Memory B cell (primary cell): ENCODE results near the gene PJA2.

Experiments
- ATAC-seq: fragments of 150-1000 bp; cut with Tn5 transposase; 2 replicates; pipeline ENCODE4 v1.10.0; 2021; ENCODE audit warnings: low read depth, mild to moderate bottlenecking, moderate library complexity
- DNase-seq, 2 donors: peaks; one replicate each; pipeline ENCODE4 v3.0.0; 2022; ENCODE audit warnings: low spot score in 2 of 2
- H3K27ac Mint-ChIP-seq: one replicate; pipeline ENCODE4 v1.8.0; 2022; ENCODE audit warnings: mild to moderate bottlenecking, moderate library complexity, mixed read lengths
- H3K27me3 Mint-ChIP-seq: one replicate; pipeline ENCODE4 v1.8.0; 2022; ENCODE audit warnings: mixed read lengths
- H3K36me3 Mint-ChIP-seq: one replicate; pipeline ENCODE4 v1.8.0; 2022; ENCODE audit warnings: mild to moderate bottlenecking, mixed read lengths
- H3K4me1 Mint-ChIP-seq: one replicate; pipeline ENCODE4 v1.8.0; 2022; ENCODE audit warnings: mixed read lengths
- H3K4me3 Mint-ChIP-seq: one replicate; pipeline ENCODE4 v1.8.0; 2022; ENCODE audit warnings: mild to moderate bottlenecking, moderate library complexity, mixed read lengths
- H3K9me3 Mint-ChIP-seq: one replicate; pipeline ENCODE4 v1.8.0; 2022; ENCODE audit warnings: mixed read lengths

PJA2 gene

GRCh38 chr5:109396965-109397364 is 12.8 kb downstream of the PJA2 start:
- H3K27me3 Mint-ChIP-seq: no peaks in the 10 kb centered on the region
- no peak overlapping the region for H3K4me3 Mint-ChIP-seq
- no peak for DNase-seq
- no peak overlapping the region for H3K27ac Mint-ChIP-seq
- H3K4me1 Mint-ChIP-seq: peaks cover 24% of the 10 kb centered on the region
- H3K9me3 Mint-ChIP-seq: no peaks in the 10 kb centered on the region
- no peak for ATAC-seq
- H3K36me3 Mint-ChIP-seq: peaks cover 15% of the 10 kb centered on the region

- H3K36me3 Mint-ChIP-seq: peaks cover 24% of the 10 kb centered on the region
- DNase-seq (no peak), ATAC-seq (no peak)
- H3K27me3 Mint-ChIP-seq: no peaks in the 10 kb centered on the region
- H3K27ac Mint-ChIP-seq: no peak overlapping the region
- H3K4me3 Mint-ChIP-seq: no peak overlapping the region
- peaks cover 29% of the 10 kb centered on the region for H3K4me1 Mint-ChIP-seq
- no peaks in the 10 kb centered on the region for H3K9me3 Mint-ChIP-seq
Observed at GRCh38 chr5:109394806-109395205, 15.0 kb downstream of the PJA2 start.

- Mint-ChIP-seq H3K36me3 (peaks cover 15% of the 10 kb centered on the region), H3K4me1 (peaks cover 33% of the 10 kb centered on the region), H3K27me3 (no peaks in the 10 kb centered on the region), H3K4me3 (no peak overlapping the region), H3K27ac (peak overlapping the region; percentile 39), H3K9me3 (no peaks in the 10 kb centered on the region)
- DNase-seq (no peak), ATAC-seq (no peak)
Observed at GRCh38 chr5:109390188-109390587, 19.6 kb downstream of the PJA2 start.

GRCh38 chr5:109388407-109388806 is 21.4 kb downstream of the PJA2 start:
- no peak for DNase-seq
- Mint-ChIP-seq H3K9me3 (no peaks in the 10 kb centered on the region), H3K27ac (peak overlapping the region; percentile 70), H3K27me3 (no peaks in the 10 kb centered on the region), H3K36me3 (peaks cover 15% of the 10 kb centered on the region), H3K4me3 (no peak overlapping the region), H3K4me1 (peaks cover 39% of the 10 kb centered on the region)
- no peak for ATAC-seq

GRCh38 chr5:109387408-109387974 is 22.3 kb downstream of the PJA2 start:
- DNase-seq: no peak

GRCh38 chr5:109378095-109378494 is 31.7 kb downstream of the PJA2 start:
- Mint-ChIP-seq H3K4me1 (peaks cover 5% of the 10 kb centered on the region), H3K27ac (no peak overlapping the region)
- no peak for ATAC-seq

More at GRCh38 chr5:109387408-109387974, 22.3 kb downstream of the PJA2 start:
- Mint-ChIP-seq H3K36me3 (peaks cover 15% of the 10 kb centered on the region), H3K4me3 (no peak overlapping the region), H3K9me3 (no peaks in the 10 kb centered on the region), H3K27ac (peak overlapping the region; percentile 70), H3K27me3 (no peaks in the 10 kb centered on the region), H3K4me1 (peaks cover 35% of the 10 kb centered on the region)
- no peak for ATAC-seq

GRCh38 chr5:109374625-109375024 is 35.1 kb downstream of the PJA2 start:
- Mint-ChIP-seq H3K36me3 (peaks cover 25% of the 10 kb centered on the region), H3K4me3 (no peak overlapping the region), H3K27me3 (no peaks in the 10 kb centered on the region), H3K27ac (peak overlapping the region; percentile 31), H3K9me3 (no peaks in the 10 kb centered on the region), H3K4me1 (peaks cover 12% of the 10 kb centered on the region)
- ATAC-seq (no peak), DNase-seq (no peak)

More at GRCh38 chr5:109378095-109378494, 31.7 kb downstream of the PJA2 start:
- DNase-seq: no peak
- H3K27me3 Mint-ChIP-seq: no peaks in the 10 kb centered on the region
- peaks cover 20% of the 10 kb centered on the region for H3K36me3 Mint-ChIP-seq
- H3K9me3 Mint-ChIP-seq: no peaks in the 10 kb centered on the region
- no peak overlapping the region for H3K4me3 Mint-ChIP-seq

- Mint-ChIP-seq H3K27me3 (no peaks in the 10 kb centered on the region), H3K9me3 (no peaks in the 10 kb centered on the region), H3K27ac (peak overlapping the region; percentile 31), H3K4me3 (no peak overlapping the region), H3K36me3 (peaks cover 23% of the 10 kb centered on the region), H3K4me1 (peaks cover 12% of the 10 kb centered on the region)
- DNase-seq (no peak), ATAC-seq (no peak)
Observed at GRCh38 chr5:109373932-109374331, 35.8 kb downstream of the PJA2 start.

- Mint-ChIP-seq H3K4me3 (no peak overlapping the region), H3K36me3 (peaks cover 28% of the 10 kb centered on the region), H3K27ac (no peak overlapping the region), H3K27me3 (no peaks in the 10 kb centered on the region), H3K9me3 (peaks cover 1% of the 10 kb centered on the region), H3K4me1 (peaks cover 10% of the 10 kb centered on the region)
- ATAC-seq: no peak
- no peak for DNase-seq
Observed at GRCh38 chr5:109370343-109370742, 39.4 kb downstream of the PJA2 start.

- peaks cover 8% of the 10 kb centered on the region for H3K4me1 Mint-ChIP-seq
- no peak overlapping the region for H3K4me3 Mint-ChIP-seq
- H3K36me3 Mint-ChIP-seq: peaks cover 33% of the 10 kb centered on the region
- no peaks in the 10 kb centered on the region for H3K27me3 Mint-ChIP-seq
- H3K9me3 Mint-ChIP-seq: peaks cover 1% of the 10 kb centered on the region
- H3K27ac Mint-ChIP-seq: no peak overlapping the region
- DNase-seq (no peak), ATAC-seq (no peak)
Observed at GRCh38 chr5:109365653-109366052, 44.1 kb downstream of the PJA2 start.

GRCh38 chr5:109364977-109365376 is 44.8 kb downstream of the PJA2 start:
- no peaks in the 10 kb centered on the region for H3K27me3 Mint-ChIP-seq
- no peak overlapping the region for H3K27ac Mint-ChIP-seq
- H3K9me3 Mint-ChIP-seq: peaks cover 1% of the 10 kb centered on the region
- peaks cover 8% of the 10 kb centered on the region for H3K4me1 Mint-ChIP-seq
- no peak overlapping the region for H3K4me3 Mint-ChIP-seq
- peaks cover 33% of the 10 kb centered on the region for H3K36me3 Mint-ChIP-seq
- DNase-seq: no peak
- ATAC-seq: no peak

GRCh38 chr5:109359642-109360041 is 50.1 kb downstream of the PJA2 start:
- peaks cover 5% of the 10 kb centered on the region for H3K4me1 Mint-ChIP-seq
- H3K4me3 Mint-ChIP-seq: no peak overlapping the region
- ATAC-seq (no peak), DNase-seq (no peak)
- no peaks in the 10 kb centered on the region for H3K9me3 Mint-ChIP-seq
- H3K36me3 Mint-ChIP-seq: peaks cover 21% of the 10 kb centered on the region
- H3K27ac Mint-ChIP-seq: no peak overlapping the region
- H3K27me3 Mint-ChIP-seq: no peaks in the 10 kb centered on the region

GRCh38 chr5:109357807-109358206 is 52.0 kb downstream of the PJA2 start:
- peaks cover 15% of the 10 kb centered on the region for H3K36me3 Mint-ChIP-seq
- DNase-seq (no peak), ATAC-seq (no peak)
- no peaks in the 10 kb centered on the region for H3K9me3 Mint-ChIP-seq
- no peaks in the 10 kb centered on the region for H3K27me3 Mint-ChIP-seq
- no peak overlapping the region for H3K4me3 Mint-ChIP-seq
- no peaks in the 10 kb centered on the region for H3K4me1 Mint-ChIP-seq
- no peak overlapping the region for H3K27ac Mint-ChIP-seq

- Mint-ChIP-seq H3K4me3 (no peak overlapping the region), H3K36me3 (peaks cover 10% of the 10 kb centered on the region), H3K9me3 (no peaks in the 10 kb centered on the region), H3K4me1 (no peaks in the 10 kb centered on the region), H3K27me3 (no peaks in the 10 kb centered on the region), H3K27ac (no peak overlapping the region)
- DNase-seq: no peak
- no peak for ATAC-seq
Observed at GRCh38 chr5:109354761-109355160, 55.0 kb downstream of the PJA2 start.
